GM19239 (cell line): Measurements from ENCODE around the gene BARX1.

Source experiments
- DNase-seq: peaks from one replicate; pipeline ENCODE4 v3.0.0; 2011; ENCODE audit warnings: low spot score; ENCODE audit not compliant: insufficient read length
- FAIRE-seq: peaks from 2 replicates; lab custom pipeline; 2011; peaks lifted over from hg19 to GRCh38; lab: Jason Lieb, UNC

Gene BARX1

DNA sequence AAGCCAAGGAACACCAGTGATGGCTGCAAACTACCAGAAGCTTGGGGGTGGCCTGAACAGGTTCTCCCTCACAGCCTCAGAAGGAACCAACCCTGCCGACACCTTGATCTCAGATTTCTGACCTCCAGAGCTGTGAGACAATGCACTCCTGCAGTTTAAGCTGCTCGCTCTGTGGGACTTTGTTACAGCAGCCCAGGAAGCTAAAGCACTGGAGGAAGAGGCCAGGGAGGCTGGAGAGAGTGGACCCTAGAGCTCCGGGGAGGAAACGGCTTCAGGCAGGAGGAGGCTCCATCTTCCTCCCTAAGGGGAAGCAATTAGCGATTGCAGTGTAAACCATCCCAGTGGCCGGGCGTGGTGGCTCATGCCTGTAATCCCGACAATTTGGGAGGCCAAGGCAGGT is 25.1 kb downstream of the BARX1 start:
- FAIRE-seq (no peak), DNase-seq (no peak)

DNA sequence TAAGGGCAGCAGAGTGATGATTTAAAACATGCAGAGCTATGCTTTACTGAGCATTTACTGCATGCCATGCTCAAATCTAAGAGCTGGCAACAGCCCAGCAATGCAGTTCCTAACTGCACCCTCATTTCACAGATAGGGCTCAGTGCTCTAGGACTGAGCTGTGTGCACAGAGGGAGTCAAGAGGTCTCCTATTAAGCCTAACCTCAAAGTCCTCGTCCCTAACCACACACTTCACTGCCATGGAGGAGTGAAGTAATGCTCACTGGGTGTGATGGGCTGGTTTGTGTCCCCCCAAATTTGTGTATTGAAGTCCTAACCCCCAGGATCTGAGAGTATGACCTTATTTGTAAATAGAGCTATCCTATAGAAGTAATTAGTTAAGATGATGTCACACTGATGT is 25.9 kb downstream of the BARX1 start:
- FAIRE-seq (no peak), DNase-seq (no peak)

DNA sequence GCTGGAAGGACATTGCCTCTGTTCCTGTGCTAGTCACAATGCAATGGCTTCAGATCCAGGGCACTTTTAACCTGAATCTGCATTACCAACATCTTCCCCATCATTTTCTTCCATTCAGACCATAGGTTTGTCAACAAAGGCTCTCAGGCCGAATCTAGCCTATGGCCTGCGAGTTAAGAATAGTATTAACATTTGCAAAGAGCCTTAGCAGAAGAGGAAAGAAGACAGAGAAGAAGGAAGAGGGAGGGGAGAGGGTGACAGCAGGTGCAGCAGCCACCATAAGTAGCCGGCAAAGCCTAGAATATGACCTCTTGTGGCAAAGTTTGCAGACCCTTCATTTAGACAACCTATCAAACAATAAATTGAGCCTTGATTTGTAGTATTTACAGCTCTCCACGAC is 32.6 kb downstream of the BARX1 start:
- FAIRE-seq (no peak), DNase-seq (no peak)

DNA sequence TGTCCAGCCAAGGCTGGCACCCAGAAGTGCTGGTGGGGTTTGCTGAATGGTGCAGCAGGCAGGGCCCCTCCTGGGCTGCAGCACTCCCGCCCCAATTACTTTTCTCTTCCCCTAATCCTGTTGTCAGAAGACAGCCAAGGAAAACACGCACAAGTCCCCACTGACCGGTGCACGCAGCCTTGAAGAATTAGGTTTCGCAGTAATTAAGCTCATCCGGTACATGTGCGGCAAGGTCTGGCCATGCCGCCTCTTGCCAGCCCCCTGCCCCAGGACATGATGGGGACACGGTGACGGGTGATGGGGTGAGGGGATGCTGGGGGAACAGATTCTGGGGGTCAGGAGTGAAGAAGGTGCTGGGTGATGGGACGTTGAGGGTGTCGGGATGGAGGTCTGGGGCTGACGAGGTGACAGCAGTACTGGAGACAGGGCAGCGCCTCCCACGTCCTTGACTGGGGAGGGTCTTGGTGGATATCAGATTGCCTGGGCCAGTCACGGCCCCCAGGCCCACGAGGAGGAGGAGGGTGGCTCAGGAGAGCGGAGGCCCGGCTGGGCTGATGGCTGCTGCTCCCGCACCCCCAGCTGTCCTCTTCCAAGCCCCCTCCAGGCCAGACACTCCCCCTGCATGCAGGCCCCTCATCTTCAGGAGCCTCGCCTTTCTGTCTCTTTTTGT is 34.9 kb downstream of the BARX1 start:
- FAIRE-seq: no peak
- no peak for DNase-seq

DNA sequence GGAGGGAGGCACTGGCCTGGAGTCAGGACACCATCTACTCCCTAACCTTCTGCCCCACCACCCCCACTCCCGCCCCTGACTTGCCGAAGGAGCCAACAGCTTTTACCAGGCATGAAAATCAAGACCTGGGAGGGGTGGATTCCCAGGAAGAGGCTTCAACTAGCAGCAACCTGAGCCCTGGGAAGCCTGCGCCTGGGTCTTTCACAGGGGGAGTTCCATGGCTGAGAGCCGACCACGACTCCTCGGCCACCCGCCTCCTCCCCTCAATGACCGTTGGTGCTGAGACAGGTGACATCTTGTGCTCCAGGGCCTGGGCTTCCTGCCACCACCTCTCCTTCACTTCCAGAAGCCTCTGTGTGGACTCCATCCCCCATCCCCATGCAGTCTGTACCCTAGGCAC is 37.1 kb downstream of the BARX1 start:
- FAIRE-seq (no peak), DNase-seq (no peak)

DNA sequence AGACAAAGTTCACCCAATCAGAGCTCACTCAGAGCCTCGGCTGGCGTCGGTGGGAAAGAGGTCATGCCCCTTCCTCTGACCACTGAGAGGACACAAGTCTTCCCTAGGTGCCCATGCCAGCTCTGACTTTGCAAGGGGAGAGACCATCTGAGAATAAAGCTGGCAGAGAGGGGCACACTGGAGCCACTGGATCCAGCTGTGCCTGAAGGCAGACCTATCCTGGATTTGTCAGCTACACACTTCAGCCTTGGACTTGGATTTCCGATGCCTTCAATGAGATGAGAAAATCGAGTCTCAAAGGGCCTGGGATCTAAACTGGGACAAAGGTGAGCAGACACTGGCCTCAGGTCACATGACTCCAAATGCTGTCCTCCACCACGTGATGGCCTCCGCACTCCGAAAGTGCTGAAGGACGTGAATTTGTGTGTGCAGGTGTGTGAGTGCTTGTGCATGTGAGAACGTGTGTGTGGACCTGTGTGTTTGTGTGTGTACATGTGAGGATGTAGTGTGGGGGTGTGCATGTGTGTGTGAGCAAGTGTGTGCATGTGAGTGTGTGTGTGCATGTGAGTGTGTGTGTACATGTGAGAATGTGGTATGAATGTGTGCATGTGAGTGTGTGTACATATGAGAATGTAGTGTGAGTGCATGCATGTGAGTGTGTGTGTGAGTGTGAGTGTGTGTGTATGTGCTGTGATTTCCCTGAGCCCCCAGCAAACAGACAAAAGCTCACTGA is 37.9 kb downstream of the BARX1 start:
- DNase-seq: no peak
- FAIRE-seq: no peak

DNA sequence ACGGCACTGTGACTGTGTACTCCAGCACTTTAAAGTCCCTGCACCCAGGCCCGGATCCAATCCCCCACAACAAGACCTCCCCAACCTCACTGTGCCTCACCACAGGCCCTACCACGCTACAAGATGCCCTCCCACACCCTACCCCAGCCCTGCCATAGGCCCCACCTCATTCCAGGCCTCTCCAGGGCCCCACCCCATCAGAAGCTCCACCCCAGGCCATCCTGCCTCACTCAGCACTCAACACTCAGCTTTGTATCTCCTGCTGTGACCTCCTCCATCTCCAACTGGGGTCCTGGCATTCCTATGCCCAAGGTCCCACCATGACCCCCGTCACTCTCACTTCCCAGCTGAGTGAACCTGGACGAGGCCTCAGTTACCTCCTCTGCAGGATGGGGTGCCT is 38.8 kb downstream of the BARX1 start:
- no peak for FAIRE-seq
- no peak for DNase-seq

DNA sequence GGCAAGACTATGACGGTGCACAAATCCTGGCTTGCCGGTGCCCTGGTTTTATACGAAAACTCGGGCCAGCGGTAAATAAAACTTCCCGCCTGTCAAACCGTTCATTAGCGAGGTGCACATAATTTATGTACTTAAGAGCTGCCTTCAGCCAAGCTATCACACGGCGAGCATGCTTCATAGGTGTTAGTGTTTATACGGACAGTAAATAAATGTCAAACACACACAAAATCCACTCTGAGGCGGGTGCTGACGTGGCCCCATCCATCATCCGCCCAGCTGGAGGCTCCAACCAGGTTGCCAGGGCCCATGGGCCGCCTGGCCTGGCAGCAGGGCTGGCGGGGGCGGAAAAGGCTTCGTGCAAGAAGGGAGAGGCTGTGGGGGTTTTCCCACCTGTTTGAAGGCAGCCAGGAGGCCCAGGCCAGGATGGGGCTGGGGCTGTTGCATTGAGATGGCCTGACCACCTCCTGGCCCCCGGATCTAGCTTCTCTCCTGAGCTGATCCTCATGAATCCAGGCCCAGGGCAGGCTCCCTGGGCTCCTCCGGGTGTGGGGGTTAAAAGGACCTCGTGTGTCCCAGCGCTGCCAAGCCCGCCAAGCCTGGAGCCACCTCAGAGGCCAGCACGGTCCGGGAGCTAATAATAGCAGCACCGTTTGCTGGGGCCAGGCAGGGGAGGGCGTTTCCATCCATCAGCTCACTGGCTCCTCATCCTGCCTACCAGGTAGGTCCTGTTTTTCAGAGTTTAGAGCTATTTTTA is 43.2 kb downstream of the BARX1 start:
- no peak for DNase-seq
- no peak for FAIRE-seq

DNA sequence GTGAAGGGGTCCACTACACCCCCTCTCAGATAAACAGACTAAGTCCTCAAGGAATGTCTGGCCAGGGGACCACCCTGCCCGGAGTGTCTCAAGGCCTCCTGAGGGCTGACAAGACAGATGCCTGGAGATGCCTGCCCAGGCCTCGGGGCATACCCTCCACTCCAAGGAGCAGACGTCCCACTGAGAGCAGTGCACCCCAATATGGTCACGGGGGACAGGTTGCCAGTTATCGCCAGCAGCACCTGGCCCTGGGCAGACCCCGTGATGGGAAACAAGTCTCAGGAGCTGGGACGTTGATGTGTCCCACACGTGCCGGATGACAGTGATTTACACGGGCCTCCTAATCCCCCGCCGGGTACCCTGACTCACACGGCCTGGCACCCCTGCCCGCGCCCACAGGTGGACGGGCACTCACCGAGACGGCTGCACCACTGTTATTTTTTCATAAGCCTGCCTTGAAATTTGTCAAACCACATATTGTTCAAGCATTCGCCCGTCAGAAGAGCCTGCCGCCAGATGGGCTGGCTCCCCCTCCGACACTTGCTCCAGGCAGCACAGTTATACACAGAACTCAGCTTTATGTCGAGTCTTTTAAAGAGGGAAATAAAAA is 43.9 kb downstream of the BARX1 start:
- FAIRE-seq: no peak
- DNase-seq: no peak

DNA sequence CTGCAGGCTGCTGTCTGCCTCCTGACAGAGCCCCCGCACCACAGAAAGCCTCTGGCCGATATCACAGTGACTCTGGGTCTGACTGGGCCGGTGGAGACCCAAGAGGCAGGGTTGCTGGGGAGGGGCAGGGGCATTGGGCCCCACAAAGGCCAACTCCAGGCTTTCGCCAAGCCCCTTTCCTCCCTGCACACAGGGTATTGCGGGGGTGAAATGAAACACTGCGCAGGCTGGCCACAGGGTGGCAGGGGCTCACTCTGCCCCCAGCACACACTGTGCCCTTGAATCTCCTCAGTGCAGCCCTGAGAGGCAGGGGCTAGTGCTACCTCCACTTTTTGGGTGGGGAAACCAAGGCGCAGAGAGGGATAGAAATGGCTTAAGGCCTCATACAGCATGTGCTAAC is 44.6 kb downstream of the BARX1 start:
- FAIRE-seq: no peak
- no peak for DNase-seq

DNA sequence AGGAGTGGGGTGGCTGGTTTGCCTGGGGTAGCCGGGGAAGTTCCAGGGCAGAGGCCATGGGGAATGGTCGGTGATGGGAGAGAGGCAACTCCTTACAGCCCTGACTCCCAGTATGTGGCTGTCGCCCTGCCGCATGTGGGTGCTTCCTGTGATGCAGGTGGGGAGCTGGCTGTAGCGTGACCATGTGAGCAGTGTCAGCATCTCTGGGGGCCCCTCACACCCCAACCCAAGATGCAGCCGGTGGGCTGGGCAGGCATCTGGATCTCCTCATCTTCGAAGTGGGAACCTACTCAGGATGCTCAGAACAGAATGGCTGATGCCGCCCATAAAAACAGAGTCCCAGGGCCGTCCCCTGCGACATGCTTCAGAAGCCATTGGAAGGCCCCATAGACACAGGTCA is 45.0 kb downstream of the BARX1 start:
- FAIRE-seq (no peak), DNase-seq (no peak)

DNA sequence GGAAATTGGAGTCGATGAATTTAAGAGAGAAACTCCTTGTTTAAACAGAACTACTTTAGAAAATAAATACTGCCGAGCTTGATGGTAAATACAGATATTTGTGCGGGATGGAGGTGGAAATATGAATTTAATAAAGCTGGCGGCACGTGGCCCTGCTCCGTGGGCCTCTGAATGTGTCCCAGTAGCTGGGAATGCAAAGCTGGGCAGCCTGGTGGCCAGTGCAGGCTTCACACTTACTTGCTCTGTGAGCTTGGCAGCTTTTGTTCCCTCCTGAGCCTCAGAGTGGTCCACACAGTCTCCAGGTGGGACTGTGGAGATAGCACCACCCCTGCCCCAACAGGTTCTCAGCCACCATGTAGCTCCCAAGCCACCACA is 45.9 kb downstream of the BARX1 start:
- DNase-seq (no peak), FAIRE-seq (no peak)

DNA sequence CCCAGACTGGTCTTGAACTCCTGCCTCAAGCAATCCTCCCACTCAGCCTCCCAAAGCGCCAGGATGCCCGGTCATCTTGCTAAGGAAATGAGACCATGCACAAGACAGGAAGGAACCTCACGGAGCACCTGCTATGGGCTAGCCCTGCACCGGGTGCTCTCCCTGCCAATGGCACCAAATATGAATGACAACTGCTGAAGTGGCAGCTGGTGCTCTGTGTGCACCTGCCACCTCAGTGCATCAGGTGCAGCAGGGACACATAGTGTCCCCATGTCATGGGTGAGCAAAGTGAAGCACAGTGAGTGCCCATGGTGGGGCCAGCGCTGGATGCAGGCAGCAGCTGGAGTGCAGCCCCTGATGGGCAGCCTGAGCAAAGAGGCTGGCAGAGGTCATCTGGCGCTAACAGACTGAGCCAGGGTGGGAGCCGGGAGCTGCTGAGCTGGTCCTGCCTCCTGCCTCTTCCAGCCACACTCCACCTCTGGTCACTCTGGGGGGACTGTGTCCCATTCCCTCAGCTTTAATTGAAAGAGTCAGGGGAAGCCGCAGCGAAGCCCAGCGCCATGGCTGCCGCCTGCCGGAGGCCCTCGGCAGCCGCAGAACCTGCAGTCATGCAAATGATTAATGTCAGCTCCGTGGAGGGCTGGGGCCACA is 46.4 kb downstream of the BARX1 start:
- DNase-seq (no peak), FAIRE-seq (no peak)

DNA sequence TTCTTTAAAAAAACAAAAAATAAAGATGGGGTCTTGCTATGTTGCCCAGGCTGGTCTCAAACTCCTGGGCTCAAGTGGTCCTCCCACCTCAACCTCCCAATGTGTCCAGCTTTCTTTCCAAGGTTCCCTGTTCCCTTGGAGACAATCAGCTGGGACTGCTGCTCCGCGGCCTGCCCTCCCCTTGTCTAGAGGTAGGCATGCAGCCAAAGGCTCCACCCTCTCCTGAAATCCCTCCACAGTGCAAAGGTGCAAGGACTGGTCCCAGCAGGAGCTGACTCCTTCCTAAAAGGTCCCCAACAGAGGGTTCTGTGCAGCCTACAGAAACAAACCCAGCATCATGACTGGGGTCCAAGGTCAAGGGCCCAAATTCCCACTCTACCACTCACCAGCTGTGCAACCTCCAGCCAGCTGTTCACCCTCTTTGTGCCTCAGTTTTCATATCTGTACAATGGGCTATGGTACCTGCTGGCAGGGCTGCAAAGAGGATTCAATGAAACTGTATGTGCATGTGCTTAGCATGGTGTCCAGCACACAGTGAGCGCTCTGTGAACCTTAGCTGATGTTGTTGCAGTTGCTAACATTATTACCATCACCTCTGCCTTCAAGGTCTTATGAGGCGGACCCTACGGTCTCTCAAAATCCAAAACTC is 47.5 kb downstream of the BARX1 start:
- no peak for DNase-seq

DNA sequence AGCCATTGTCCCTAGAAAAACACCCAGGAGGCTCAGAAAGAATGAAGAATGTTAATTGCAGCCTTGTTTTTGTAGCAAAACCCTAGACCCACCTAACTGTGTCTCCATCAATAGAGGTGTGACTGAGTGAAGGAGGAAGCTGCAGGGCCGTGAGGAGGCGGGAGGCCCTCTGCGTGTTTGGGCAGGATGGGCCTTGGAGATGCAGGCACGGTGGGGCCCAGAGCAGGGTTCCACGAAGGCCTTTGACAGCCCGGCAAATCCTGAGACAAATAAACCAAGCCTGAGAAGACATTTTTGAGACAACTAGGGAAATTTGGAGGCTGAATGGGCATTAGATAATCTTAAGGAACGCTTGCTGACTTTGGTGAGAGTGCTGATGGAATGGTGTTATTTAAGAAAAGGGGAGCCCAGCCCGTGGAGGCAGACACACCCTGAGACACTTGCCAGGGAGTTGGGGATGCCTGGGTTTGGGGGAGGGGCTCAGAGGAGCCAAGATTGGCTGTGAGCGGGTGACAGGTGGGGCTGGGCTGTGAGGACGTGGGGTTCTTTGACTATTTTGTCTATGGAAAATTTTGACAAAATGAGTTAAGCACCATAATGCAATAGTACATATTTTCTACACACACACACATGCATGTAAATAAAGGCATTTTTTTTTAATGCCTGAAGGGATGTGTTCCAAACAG is 48.8 kb downstream of the BARX1 start:
- no peak for FAIRE-seq
- no peak for DNase-seq

More for the DNA sequence above, 47.5 kb downstream of the BARX1 start:
- no peak for FAIRE-seq

DNA sequence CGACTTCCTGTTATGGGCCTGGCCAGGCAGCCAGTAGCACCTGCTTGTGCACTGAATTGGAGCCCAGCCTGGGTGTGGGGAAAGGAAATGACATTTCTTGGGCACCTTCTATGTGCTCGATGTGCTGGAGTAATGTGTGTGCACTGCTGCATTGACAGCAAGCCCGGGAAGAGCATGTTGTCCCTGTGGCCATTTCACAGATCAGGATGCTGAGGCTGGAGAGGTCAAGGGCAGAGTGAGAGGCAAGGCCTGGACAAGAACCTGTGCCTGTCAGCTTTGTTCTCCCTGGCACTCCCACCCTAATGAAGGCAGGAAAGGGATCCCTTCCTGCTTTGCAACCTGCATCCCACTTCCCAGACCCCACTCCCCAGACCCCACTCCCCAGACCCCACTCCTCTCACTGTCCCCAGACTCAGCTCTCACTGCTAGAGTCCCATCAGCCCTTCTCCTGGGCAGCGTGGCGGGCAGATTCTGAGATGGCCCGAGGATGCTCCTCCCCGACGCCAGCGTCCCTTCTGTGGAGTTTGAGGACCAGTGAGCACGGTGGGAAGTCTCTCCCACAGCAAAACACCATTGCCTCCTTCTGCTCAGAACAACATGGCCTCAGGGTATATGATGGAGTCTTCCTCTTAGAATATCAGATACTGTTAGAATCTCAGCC is 49.6 kb downstream of the BARX1 start:
- no peak for DNase-seq

DNA sequence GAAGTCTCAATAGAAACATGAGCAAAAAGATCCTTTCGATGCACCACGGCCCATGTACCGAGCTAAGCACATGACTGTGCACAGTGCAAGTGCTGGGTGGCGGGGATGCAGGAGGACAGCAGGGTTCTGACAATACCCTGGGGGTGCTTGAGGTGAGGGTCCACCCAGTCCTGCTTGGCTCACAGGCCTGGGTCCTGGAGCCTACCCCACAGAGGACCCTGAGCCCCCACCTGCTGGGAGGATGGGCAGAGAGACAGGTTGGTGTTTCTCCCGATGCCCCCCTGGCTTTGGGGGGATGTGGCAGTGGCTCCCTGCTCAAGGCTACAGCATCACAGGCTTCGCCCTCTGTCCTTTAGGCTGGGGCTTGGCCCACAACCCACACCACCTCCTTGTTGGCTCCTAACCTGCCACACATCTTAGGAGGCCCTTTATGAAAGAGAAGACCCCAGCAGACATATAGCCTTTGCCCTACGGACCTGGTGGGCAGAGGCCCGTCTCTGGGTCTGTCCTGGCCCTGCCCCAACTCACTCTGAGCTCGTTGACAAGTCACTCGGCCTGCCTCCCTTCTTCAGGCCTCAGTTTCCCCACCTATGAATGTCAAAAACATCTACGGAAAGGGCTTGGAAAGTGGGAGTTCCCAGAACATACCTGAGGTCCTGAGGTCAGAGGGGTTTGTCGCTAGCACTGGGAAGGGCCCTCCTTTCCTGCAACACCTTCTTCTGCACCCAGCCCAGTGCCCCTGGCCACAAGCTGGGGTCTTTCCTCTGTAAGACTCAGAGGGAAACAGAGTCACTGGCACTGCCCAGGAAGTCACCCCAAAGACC is 50.3 kb downstream of the BARX1 start:
- no peak for FAIRE-seq
- DNase-seq: no peak

More for the DNA sequence above, 49.6 kb downstream of the BARX1 start:
- no peak for FAIRE-seq
